ENCODE measurements around the gene VEGFC. TPM values are rescaled to one million over a fixed set of nuclear protein-coding genes. Genes with fewer than 3 reads are reported as not detected.
A peak's percentile ranks its signal among the peaks of the same experiment; 100 is the strongest.

VEGFC gene
- 5.8 TPM for total RNA-seq (ENCODE audit: insufficient read depth, low replicate concordance)

- DNase-seq (ENCODE audit: low spot score) = peak; percentile 50
Measured at GRCh38 chr4:176792326-176793059, at the start of gene VEGFC. TSS of gene VEGFC (minus strand) at chr4:176792922. CDS start at chr4:176792311, 611 bp downstream.

- peak; percentile 37 for DNase-seq (ENCODE audit: low spot score)
Measured at GRCh38 chr4:176841711-176842112, 49.0 kb upstream of the VEGFC start.

GRCh38 chr4:176840166-176840565 lies 47.4 kb upstream of the VEGFC start:
- no peak for DNase-seq (ENCODE audit: low spot score)

GRCh38 chr4:176839656-176840055 lies 46.9 kb upstream of the VEGFC start:
- DNase-seq (ENCODE audit: low spot score) = no peak

GRCh38 chr4:176838601-176839433 lies 46.1 kb upstream of the VEGFC start:
- no peak for DNase-seq (ENCODE audit: low spot score)

GRCh38 chr4:176837169-176837895 lies 44.6 kb upstream of the VEGFC start:
- DNase-seq (ENCODE audit: low spot score) = no peak

GRCh38 chr4:176834531-176834930 lies 41.8 kb upstream of the VEGFC start:
- DNase-seq (ENCODE audit: low spot score) = no peak

- DNase-seq (ENCODE audit: low spot score) = peak; percentile 5
Measured at GRCh38 chr4:176833400-176834175, 40.9 kb upstream of the VEGFC start.

GRCh38 chr4:176830971-176831370 lies 38.2 kb upstream of the VEGFC start:
- DNase-seq (ENCODE audit: low spot score) = no peak

GRCh38 chr4:176825586-176825985 lies 32.9 kb upstream of the VEGFC start:
- DNase-seq (ENCODE audit: low spot score) = no peak

GRCh38 chr4:176824645-176825366 lies 32.1 kb upstream of the VEGFC start:
- no peak for DNase-seq (ENCODE audit: low spot score)

GRCh38 chr4:176818531-176818930 lies 25.8 kb upstream of the VEGFC start:
- no peak for DNase-seq (ENCODE audit: low spot score)

GRCh38 chr4:176817204-176817603 lies 24.5 kb upstream of the VEGFC start:
- DNase-seq (ENCODE audit: low spot score) = no peak

GRCh38 chr4:176814770-176815169 lies 22.0 kb upstream of the VEGFC start:
- DNase-seq (ENCODE audit: low spot score) = no peak

- DNase-seq (ENCODE audit: low spot score) = no peak
Measured at GRCh38 chr4:176810481-176811249, 17.9 kb upstream of the VEGFC start.

GRCh38 chr4:176806778-176807375 lies 14.2 kb upstream of the VEGFC start:
- no peak for DNase-seq (ENCODE audit: low spot score)

GRCh38 chr4:176805155-176805554 lies 12.4 kb upstream of the VEGFC start:
- DNase-seq (ENCODE audit: low spot score) = no peak

- no peak for DNase-seq (ENCODE audit: low spot score)
Measured at GRCh38 chr4:176800891-176801534, 8.3 kb upstream of the VEGFC start.

GRCh38 chr4:176799653-176800052 lies 6.9 kb upstream of the VEGFC start:
- DNase-seq (ENCODE audit: low spot score) = no peak
